K562 (cell line): Measurements from ENCODE around the gene ILF3. TPM values are rescaled to one million over a fixed set of nuclear protein-coding genes. Genes with fewer than 3 reads are reported as not detected.
A peak's percentile ranks its signal among the peaks of the same experiment; 100 is the strongest.

Experiments
- DIDO1 ChIP-seq: fragments of 450-650 bp; IDR thresholded peaks from 2 replicates; pipeline ENCODE4 v1.6.1; 2016; ENCODE audit warnings: low read depth, missing biosample characterization, missing genetic modification characterization
- DMBX1 ChIP-seq: fragments of 250-450 bp; sonication (Bioruptor Pico); IDR thresholded peaks from 2 replicates; pipeline ENCODE4 v1.8.0; 2022; ENCODE audit warnings: inconsistent platforms, mild to moderate bottlenecking, moderate library complexity, borderline replicate concordance
- FOXM1 ChIP-seq, 2 experiments: fragments of 450-650 bp in 1 of 2; sonication (generic) in 1 of 2; formaldehyde crosslinking in 1 of 2; IDR thresholded peaks; 2 replicates each; pipeline versions ENCODE4 v1.6.1 to v1.9.0; 2017 to 2022; ENCODE audit warnings: low read depth in 2 of 2, mild to moderate bottlenecking in 2 of 2, missing genetic modification reagents in 1 of 2, moderate library complexity in 1 of 2
- GMEB1 ChIP-seq: fragments of 250-450 bp; sonication (Bioruptor Pico); IDR thresholded peaks from 2 replicates; pipeline ENCODE4 v1.4.0; 2020; ENCODE audit warnings: mild to moderate bottlenecking
- HDAC3 ChIP-seq: fragments of 450-650 bp; IDR thresholded peaks from 2 replicates; pipeline ENCODE4 v1.6.1; 2018; ENCODE audit warnings: borderline replicate concordance, mild to moderate bottlenecking, moderate library complexity; ENCODE audit not compliant: partially characterized antibody
- HMGN3 ChIP-seq: IDR thresholded peaks from 2 replicates; pipeline ENCODE4 v1.6.1; 2011; ENCODE audit warnings: borderline replicate concordance, low read depth, mild to moderate bottlenecking, mixed read lengths, low read length; ENCODE audit not compliant: insufficient read length; ENCODE audit errors: extremely low read depth
- HNRNPLL ChIP-seq: fragments of 200-400 bp; formaldehyde crosslinking; IDR thresholded peaks from 2 replicates; pipeline ENCODE4 v1.6.1; 2017; ENCODE audit warnings: low read length, low read depth, mild to moderate bottlenecking; ENCODE audit not compliant: poor library complexity, severe bottlenecking
- KLF6 ChIP-seq: fragments of 250-450 bp; sonication (Bioruptor Pico); IDR thresholded peaks from 2 replicates; pipeline ENCODE4 v1.4.0; 2020; ENCODE audit warnings: mild to moderate bottlenecking, moderate library complexity, borderline replicate concordance
- NEUROD1 ChIP-seq: fragments of 150-350 bp; IDR thresholded peaks from 2 replicates; pipeline ENCODE4 v1.6.1; 2014; ENCODE audit warnings: borderline replicate concordance, low read length, low read depth; ENCODE audit not compliant: partially characterized antibody
- NFRKB ChIP-seq: fragments of 450-650 bp; IDR thresholded peaks from 2 replicates; pipeline ENCODE4 v1.6.1; 2016; ENCODE audit warnings: low read depth
- NR2C2 ChIP-seq, 2 experiments: fragments of 200-800 bp in 1 of 2; sonication (Bioruptor generic) in 1 of 2; sonication (generic) in 1 of 2; formaldehyde crosslinking in 1 of 2; IDR thresholded peaks; 2 replicates each; pipeline versions ENCODE4 v1.6.1 to v1.8.0; 2016 to 2022; ENCODE audit warnings: mild to moderate bottlenecking in 1 of 2, missing compliant biosample characterization in 1 of 2, missing genetic modification characterization in 1 of 2, missing genetic modification reagents in 1 of 2
- SAP30 ChIP-seq: fragments of 200-600 bp; sonication (generic); IDR thresholded peaks from 2 replicates; pipeline ENCODE4 v1.6.1; 2012; ENCODE audit warnings: borderline replicate concordance, low read depth, mild to moderate bottlenecking, moderate library complexity, low read length, control low read depth, inconsistent platforms; ENCODE audit not compliant: insufficient read depth, poor library complexity, severe bottlenecking
- SIN3A ChIP-seq, 2 experiments: fragments of 150-350 bp in 1 of 2; IDR thresholded peaks; 2 replicates each; pipeline ENCODE4 v1.6.1; 2011 to 2016; ENCODE audit warnings: borderline replicate concordance in 2 of 2, low read depth in 2 of 2, low read length in 2 of 2, mild to moderate bottlenecking in 2 of 2, moderate library complexity in 2 of 2; ENCODE audit not compliant: control insufficient read depth in 1 of 2
- STAT5A ChIP-seq: IDR thresholded peaks from 2 replicates; pipeline ENCODE4 v1.6.1; 2012; ENCODE audit warnings: low read length, inconsistent platforms, borderline replicate concordance
- TEAD1 ChIP-seq, 2 experiments: fragments of 450-650 bp in 1 of 2; sonication (generic) in 1 of 2; formaldehyde crosslinking; IDR thresholded peaks; 2 replicates each; pipeline versions ENCODE4 v1.4.0 to v1.8.0; 2020 to 2022; ENCODE audit warnings: mild to moderate bottlenecking in 2 of 2, missing genetic modification reagents in 1 of 2
- YY1 ChIP-seq, 3 experiments: IDR thresholded peaks; 2 replicates each; pipeline ENCODE4 v1.6.1; 2011; ENCODE audit warnings: low read length in 2 of 3, mild to moderate bottlenecking in 2 of 3, moderate library complexity in 2 of 3, borderline replicate concordance in 1 of 3, control low read depth in 1 of 3, low read depth in 1 of 3; ENCODE audit not compliant: insufficient read depth in 3 of 3, insufficient replicate concordance in 2 of 3, control insufficient read depth in 1 of 3, insufficient read length in 1 of 3; ENCODE audit errors: extremely low read depth in 1 of 3
- ZFP36 ChIP-seq: fragments of 150-350 bp; IDR thresholded peaks from 2 replicates; pipeline ENCODE4 v1.6.1; 2018; ENCODE audit warnings: low read length, low read depth; ENCODE audit not compliant: partially characterized antibody
- ZFX ChIP-seq: sonication (generic); formaldehyde crosslinking; IDR thresholded peaks from 2 replicates; pipeline ENCODE4 v1.8.0; 2022; ENCODE audit warnings: mild to moderate bottlenecking, missing genetic modification reagents, moderate library complexity
- ZNF263 ChIP-seq: sonication (generic); formaldehyde crosslinking; IDR thresholded peaks from 2 replicates; pipeline ENCODE4 v1.8.0; 2022; ENCODE audit warnings: mild to moderate bottlenecking, missing genetic modification reagents, borderline replicate concordance
- polyA plus RNA-seq, 8 experiments: library from polyadenylated mRNA; depleted of rRNA in 4 of 8; stranded (reverse) in 5 of 8; unstranded in 3 of 8; fragments of >200 nt; fragmentation: Nextera tagmentation in 2 of 8; fragmentation: Illumina TruSeq in 1 of 8; extraction: Ambion mirVana in 2 of 8; extraction: Trizol in 1 of 8; gene quantifications; 2 replicates each; pipeline versions ENCODE4 v1.2.1 to v1.2.3, GENCODE V29; 2011 to 2014; ENCODE audit warnings: inconsistent platforms in 1 of 8, missing spikeins in 1 of 8
- total RNA-seq, 7 experiments: library from RNA; depleted of rRNA in 6 of 7; stranded (reverse); fragments of >200 nt in 6 of 7; fragmentation: Illumina TruSeq in 2 of 7; extraction: Trizol in 2 of 7; gene quantifications; 2 replicates each; pipeline versions ENCODE4 v1.2.1 to v1.2.3, GENCODE V29; 2011 to 2021; ENCODE audit warnings: low replicate concordance in 1 of 7

The ILF3 gene
- total and polyA plus RNA-seq, 9 of the 15 experiments (the other 6 are each of a cell fraction or from before 2014, with no cell fraction given), result 26.0 to 453 (median 175) TPM

- TF ChIP-seq ZFX (CRISPR knock-in tag), result peak; percentile 71
- TF ChIP-seq HNRNPLL, result peak; percentile 100
- no peak for TF ChIP-seq NFRKB
- TF ChIP-seq SAP30, result peak; percentile 86
- TF ChIP-seq GMEB1, result peak; percentile 77
- peak; percentile 21 for TF ChIP-seq NEUROD1
- TF ChIP-seq DIDO1 (tag), result no peak
- TF ChIP-seq NR2C2 (CRISPR knock-in tag; IDR thresholded peaks at IDR 0.05), result no peak
- TF ChIP-seq NR2C2 (tag; IDR thresholded peaks at IDR 0.05), result peak; percentile 28; the same call in 1 of the 2 replicates
- peak in 1 of 2 experiments; percentile 55; a peak in 1 of 4 replicates for TF ChIP-seq TEAD1 (CRISPR knock-in tag; IDR thresholded peaks at IDR 0.05)
- no peak for TF ChIP-seq STAT5A
- no peak for TF ChIP-seq DMBX1
- TF ChIP-seq HMGN3, result peak; percentile 32
- no peak for TF ChIP-seq KLF6 (CRISPR knock-in tag)
- TF ChIP-seq ZNF263 (CRISPR knock-in tag), result 0 out of 2 replicates have a peak, but pooled peaks have one; percentile 15
- peak in 1 of 3 experiments; percentile 29 for TF ChIP-seq YY1 (IDR thresholded peaks at IDR 0.05; ENCODE audit: borderline replicate concordance in 1 of 3, control insufficient read depth in 1 of 3, extremely low read depth in 1 of 3, insufficient read depth in 3 of 3, insufficient read length in 1 of 3, insufficient replicate concordance in 2 of 3, low read depth in 1 of 3, low read length in 2 of 3)
- peak; percentile 57 for TF ChIP-seq ZFP36
- TF ChIP-seq SIN3A (IDR thresholded peaks at IDR 0.05; ENCODE audit: borderline replicate concordance in 2 of 2, control insufficient read depth in 1 of 2, low read depth in 2 of 2, low read length in 2 of 2), result peak in 1 of 2 experiments; percentile 11; a peak in 3 of 4 replicates
- TF ChIP-seq FOXM1 (IDR thresholded peaks at IDR 0.05; ENCODE audit: low read depth), result no peak
- 0 out of 2 replicates have a peak, but pooled peaks have one; percentile 32 for TF ChIP-seq FOXM1 (CRISPR knock-in tag; IDR thresholded peaks at IDR 0.05; ENCODE audit: low read depth)
- no peak for TF ChIP-seq HDAC3
Measured at GRCh38 chr19:10718205-10719196, 64.4 kb downstream of the ILF3 start (continued).
